Endothelial cell of umbilical vein (primary cell): ENCODE results near the gene GIMAP6. TPM values are rescaled to one million over a fixed set of nuclear protein-coding genes. Genes with fewer than 3 reads are reported as not detected.

Experiments
- BruUV-seq: library from RNA; stranded (reverse); fragments of 400-500 nt; replicated peaks from 2 replicates; lab custom pipeline; 2021; lab: Mats Ljungman, UMichigan
- CTCF ChIA-PET: fragments of 300-600, 350-600 bp; sonication (Branson Sonifier 250); formaldehyde crosslinking; loops from one replicate; lab custom pipeline; 2021; ENCODE audit warnings: antibody characterized with exemption, inconsistent platforms; lab: Charles Lee
- POLR2A ChIA-PET: fragments of 300-600, 350-600 bp; sonication (Branson Sonifier 250); formaldehyde crosslinking; loops from one replicate; lab custom pipeline; 2021; ENCODE audit warnings: antibody characterized with exemption, inconsistent platforms; lab: Charles Lee
- DNase-seq: peaks from one replicate; pipeline ENCODE4 v3.0.0-alpha.2; 2011; ENCODE audit warnings: low read depth, low spot score
- FAIRE-seq: peaks from 2 replicates; lab custom pipeline; 2011; peaks lifted over from hg19 to GRCh38; lab: Jason Lieb, UNC
- H2AFZ ChIP-seq: 2 replicates; pipeline ENCODE4 v1.6.0; 2012; ENCODE audit warnings: low read depth, low read length, control low read depth, inconsistent platforms
- H3K27ac ChIP-seq: 2 replicates; pipeline ENCODE4 v1.5.1; 2011; ENCODE audit warnings: low read depth, mild to moderate bottlenecking, control low read depth, low read length, moderate library complexity; ENCODE audit not compliant: insufficient read depth
- H3K27me3 ChIP-seq, 2 experiments: 2 replicates each; pipeline versions ENCODE4 v1.6.0 to v1.6.1; 2011; ENCODE audit warnings: low read length in 2 of 2, mixed read lengths in 1 of 2; ENCODE audit not compliant: control insufficient read depth in 2 of 2, insufficient read depth in 2 of 2
- H3K36me3 ChIP-seq, 2 experiments: 2 replicates in 1 of 2; 3 replicates in 1 of 2; pipeline ENCODE4 v1.5.1; 2011; ENCODE audit warnings: low read length in 2 of 2, mild to moderate bottlenecking in 1 of 2, moderate library complexity in 1 of 2; ENCODE audit not compliant: control insufficient read depth in 2 of 2, insufficient read depth in 2 of 2; ENCODE audit errors: extremely low read depth in 1 of 2
- H3K4me1 ChIP-seq: 3 replicates; pipeline ENCODE4 v1.5.1; 2011; ENCODE audit warnings: mild to moderate bottlenecking, low read length; ENCODE audit not compliant: control insufficient read depth, insufficient read depth; ENCODE audit errors: extremely low read depth
- H3K4me2 ChIP-seq: 2 replicates; pipeline ENCODE4 v1.6.1; 2011; ENCODE audit warnings: low read length, control low read depth, mixed read lengths; ENCODE audit not compliant: insufficient read depth
- H3K4me3 ChIP-seq, 3 experiments: fragments of 200-600 bp in 1 of 3; sonication (generic), shearing (Covaris generic) in 1 of 3; replicated peaks in 1 of 3; 2 replicates each; pipeline ENCODE4 v1.5.1; 2011 to 2016; ENCODE audit warnings: control low read depth in 3 of 3, low read length in 3 of 3, mild to moderate bottlenecking in 2 of 3, inconsistent platforms in 1 of 3, low read depth in 1 of 3, moderate library complexity in 1 of 3; ENCODE audit not compliant: insufficient read depth in 1 of 3
- H3K79me2 ChIP-seq: 2 replicates; pipeline ENCODE4 v1.6.0; 2012; ENCODE audit warnings: low read length, inconsistent platforms; ENCODE audit not compliant: control insufficient read depth, insufficient read depth
- H3K9ac ChIP-seq: replicated peaks from 2 replicates; pipeline ENCODE3; 2011; ENCODE audit warnings: low read length, control low read depth; ENCODE audit not compliant: insufficient read depth; ENCODE audit errors: extremely low read depth
- H3K9me1 ChIP-seq: replicated peaks from 3 replicates; pipeline ENCODE4 v1.6.0; 2011; ENCODE audit warnings: mild to moderate bottlenecking, low read length; ENCODE audit not compliant: control insufficient read depth, insufficient read depth; ENCODE audit errors: extremely low read depth
- H3K9me3 ChIP-seq: replicated peaks from 2 replicates; pipeline ENCODE4 v1.5.1; 2012; ENCODE audit warnings: low read length, inconsistent platforms; ENCODE audit not compliant: control insufficient read depth, insufficient read depth
- H4K20me1 ChIP-seq: replicated peaks from 2 replicates; pipeline ENCODE3; 2011; ENCODE audit warnings: mild to moderate bottlenecking, low read length; ENCODE audit not compliant: control insufficient read depth, insufficient read depth; ENCODE audit errors: extremely low read depth
- EZH2 ChIP-seq: IDR thresholded peaks from 2 replicates; pipeline ENCODE4 v1.6.1; 2012; ENCODE audit warnings: borderline replicate concordance, low read depth, mild to moderate bottlenecking, moderate library complexity, low read length, inconsistent platforms; ENCODE audit not compliant: severe bottlenecking
- FOS ChIP-seq: IDR thresholded peaks from 2 replicates; pipeline ENCODE4 v1.6.1; 2011; ENCODE audit warnings: mild to moderate bottlenecking, low read length, moderate library complexity, borderline replicate concordance; ENCODE audit not compliant: insufficient read depth
- GATA2 ChIP-seq: IDR thresholded peaks from 2 replicates; pipeline ENCODE4 v1.7.0; 2011; ENCODE audit warnings: low read depth, mild to moderate bottlenecking, moderate library complexity, mixed read lengths, low read length; ENCODE audit not compliant: insufficient read length, insufficient read depth
- JUN ChIP-seq: IDR thresholded peaks from 2 replicates; pipeline ENCODE4 v1.6.1; 2011; ENCODE audit warnings: borderline replicate concordance, low read depth; ENCODE audit not compliant: insufficient read length, insufficient read depth
- MYC ChIP-seq: IDR thresholded peaks from one replicate; pipeline ENCODE4 v1.6.1; 2011; ENCODE audit warnings: mild to moderate bottlenecking, low read depth, low read length
- POLR2A ChIP-seq: IDR thresholded peaks from 2 replicates; pipeline ENCODE4 v1.6.1; 2012; ENCODE audit warnings: low read depth, mild to moderate bottlenecking, control low read depth, low read length
- POLR2AphosphoS5 ChIP-seq: IDR thresholded peaks from 2 replicates; pipeline ENCODE4 v1.6.1; 2012; ENCODE audit warnings: low read depth, mild to moderate bottlenecking, control low read depth, low read length, moderate library complexity; ENCODE audit not compliant: insufficient read depth
- dilution Hi-C: fragments of 300-500 bp; cut with MboI; formaldehyde crosslinking; loops from one replicate; pipeline ENCODE4 v1.15.0; 2019; ENCODE audit warnings: low sequenced_read_pairs; ENCODE audit not compliant: extremely low pct_ligation_motif_present
- intact Hi-C: fragments of 100-400 bp; cut with micrococcal nuclease; formaldehyde crosslinking; loops from one replicate; pipeline ENCODE4 v1.10.0; 2022
- polyA plus RNA-seq, 4 experiments: library from polyadenylated mRNA; depleted of rRNA in 3 of 4; stranded (reverse) in 3 of 4; unstranded in 1 of 4; fragments of >200 nt; gene quantifications; 2 replicates each; pipeline versions ENCODE4 v1.2.1 to v1.2.3, GENCODE V29; 2011 to 2012; ENCODE audit warnings: missing spikeins in 1 of 4
- total RNA-seq: library from RNA; stranded (reverse); gene quantifications from 2 replicates; pipeline ENCODE4 v1.2.3, GENCODE V29; 2021
- TF ChIP-seq, protein P1 (sequence below), 2 donors: IDR thresholded peaks; 1 replicate in 1 of 2; 2 replicates in 1 of 2; pipeline ENCODE4 v1.5.1; 2011; ENCODE audit warnings: low read length in 2 of 2, mild to moderate bottlenecking in 2 of 2, moderate library complexity in 2 of 2, control low read depth in 1 of 2, inconsistent platforms in 1 of 2, low read depth in 1 of 2; ENCODE audit not compliant: insufficient read depth in 1 of 2; ENCODE audit errors: extremely low read depth in 1 of 2
- TF ChIP-seq, protein P2 (sequence below): IDR thresholded peaks from 2 replicates; pipeline ENCODE4 v1.6.1; 2011; ENCODE audit not compliant: insufficient read depth, insufficient read length

Gene GIMAP6
- total and polyA plus RNA-seq, 2 donors (not counting 3 experiments of a cell fraction or from before 2014, with no cell fraction given): 65.6 to 85.0 TPM

GRCh38 chr7:150620617-150621371, 11.4 kb downstream of the GIMAP6 start:
- no TSS peak for BruUV-seq
- no peak for FAIRE-seq
- POLR2A ChIA-PET: no interaction called here

More at GRCh38 chr7:150620617-150621371, 11.4 kb downstream of the GIMAP6 start:
- Histone ChIP-seq H3K9me3 (no peaks in the 10 kb centered on the region), H3K4me3 (no peak overlapping the region), H3K9ac (no peak overlapping the region), H2AFZ (no peak overlapping the region), H3K79me2 (no peaks in the 10 kb centered on the region), H3K4me2 (no peak overlapping the region), H3K36me3 (no peaks in the 10 kb centered on the region), H3K27ac (no peak overlapping the region), H3K4me1 (peaks cover 8% of the 10 kb centered on the region), H3K27me3 (no peaks in the 10 kb centered on the region), H3K9me1 (no peaks in the 10 kb centered on the region), H4K20me1 (no peaks in the 10 kb centered on the region)
- no peak for TF ChIP-seq POLR2AphosphoS5
- no peak for TF ChIP-seq FOS
- no peak for TF ChIP-seq MYC
- TF ChIP-seq, protein P1, sequence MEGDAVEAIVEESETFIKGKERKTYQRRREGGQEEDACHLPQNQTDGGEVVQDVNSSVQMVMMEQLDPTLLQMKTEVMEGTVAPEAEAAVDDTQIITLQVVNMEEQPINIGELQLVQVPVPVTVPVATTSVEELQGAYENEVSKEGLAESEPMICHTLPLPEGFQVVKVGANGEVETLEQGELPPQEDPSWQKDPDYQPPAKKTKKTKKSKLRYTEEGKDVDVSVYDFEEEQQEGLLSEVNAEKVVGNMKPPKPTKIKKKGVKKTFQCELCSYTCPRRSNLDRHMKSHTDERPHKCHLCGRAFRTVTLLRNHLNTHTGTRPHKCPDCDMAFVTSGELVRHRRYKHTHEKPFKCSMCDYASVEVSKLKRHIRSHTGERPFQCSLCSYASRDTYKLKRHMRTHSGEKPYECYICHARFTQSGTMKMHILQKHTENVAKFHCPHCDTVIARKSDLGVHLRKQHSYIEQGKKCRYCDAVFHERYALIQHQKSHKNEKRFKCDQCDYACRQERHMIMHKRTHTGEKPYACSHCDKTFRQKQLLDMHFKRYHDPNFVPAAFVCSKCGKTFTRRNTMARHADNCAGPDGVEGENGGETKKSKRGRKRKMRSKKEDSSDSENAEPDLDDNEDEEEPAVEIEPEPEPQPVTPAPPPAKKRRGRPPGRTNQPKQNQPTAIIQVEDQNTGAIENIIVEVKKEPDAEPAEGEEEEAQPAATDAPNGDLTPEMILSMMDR (IDR thresholded peaks at IDR 0.05; ENCODE audit: extremely low read depth in 1 of 2, insufficient read depth in 1 of 2, low read depth in 1 of 2, low read length in 2 of 2): no peak
- TF ChIP-seq, protein P2, sequence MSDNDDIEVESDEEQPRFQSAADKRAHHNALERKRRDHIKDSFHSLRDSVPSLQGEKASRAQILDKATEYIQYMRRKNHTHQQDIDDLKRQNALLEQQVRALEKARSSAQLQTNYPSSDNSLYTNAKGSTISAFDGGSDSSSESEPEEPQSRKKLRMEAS: no peak
- TF ChIP-seq JUN: no peak
- no peak for TF ChIP-seq POLR2A
- TF ChIP-seq GATA2: no peak
- no peak for TF ChIP-seq EZH2
- CTCF ChIA-PET: interaction anchor here (1.7 to 3.0 kb wide), 2 partner anchors 11 to 172 kb away, joined by 5 to 12 read pairs; partner anchors contain the start of gene GIMAP6
- dilution Hi-C loops (no loop called here), intact Hi-C loops (no loop called here)
- DNase-seq: no peak
